ENCODE measurements around the gene MGRN1.

DNA sequence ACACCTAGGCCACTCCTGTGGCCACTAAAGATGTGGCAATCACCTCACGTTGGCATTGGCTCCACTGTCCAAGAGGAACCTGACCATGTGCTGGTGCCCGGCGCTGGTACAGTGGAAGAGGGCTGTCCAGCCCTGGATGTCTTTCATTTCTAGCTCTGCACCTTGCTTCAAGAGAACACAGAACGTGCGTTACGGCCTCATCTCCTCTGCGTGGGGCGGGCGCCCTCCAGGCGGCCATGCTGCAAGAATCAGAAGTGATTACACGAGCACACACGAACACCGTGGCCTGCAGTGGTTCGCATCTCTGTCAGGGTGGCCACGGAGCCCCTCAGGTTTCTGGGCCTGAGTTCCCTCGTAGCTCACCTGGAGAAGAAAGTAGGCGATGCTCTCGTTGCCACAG lies 102.0 kb downstream of the MGRN1 start:
- TF ChIP-seq CEBPB (IDR thresholded peaks at IDR 0.05) (no peak), EP300 (IDR thresholded peaks at IDR 0.05; ENCODE audit: borderline replicate concordance) (no peak), TAF1 (IDR thresholded peaks at IDR 0.05; ENCODE audit: low read depth) (no peak), RAD21 (IDR thresholded peaks at IDR 0.05; ENCODE audit: low read depth) (no peak), TEAD4 (IDR thresholded peaks at IDR 0.05) (no peak), ZBTB7A (IDR thresholded peaks at IDR 0.05; ENCODE audit: low read depth) (no peak), YY1 (IDR thresholded peaks at IDR 0.05; ENCODE audit: low read depth) (no peak), EGR1 (IDR thresholded peaks at IDR 0.05) (no peak), TCF12 (IDR thresholded peaks at IDR 0.05; ENCODE audit: low read depth) (no peak), NFIC (IDR thresholded peaks at IDR 0.05) (no peak)
- TF ChIP-seq, protein P1, sequence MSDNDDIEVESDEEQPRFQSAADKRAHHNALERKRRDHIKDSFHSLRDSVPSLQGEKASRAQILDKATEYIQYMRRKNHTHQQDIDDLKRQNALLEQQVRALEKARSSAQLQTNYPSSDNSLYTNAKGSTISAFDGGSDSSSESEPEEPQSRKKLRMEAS (IDR thresholded peaks at IDR 0.05) = no peak
- TF ChIP-seq, protein P2, sequence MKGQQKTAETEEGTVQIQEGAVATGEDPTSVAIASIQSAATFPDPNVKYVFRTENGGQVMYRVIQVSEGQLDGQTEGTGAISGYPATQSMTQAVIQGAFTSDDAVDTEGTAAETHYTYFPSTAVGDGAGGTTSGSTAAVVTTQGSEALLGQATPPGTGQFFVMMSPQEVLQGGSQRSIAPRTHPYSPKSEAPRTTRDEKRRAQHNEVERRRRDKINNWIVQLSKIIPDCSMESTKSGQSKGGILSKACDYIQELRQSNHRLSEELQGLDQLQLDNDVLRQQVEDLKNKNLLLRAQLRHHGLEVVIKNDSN (IDR thresholded peaks at IDR 0.05) = no peak

Measured in Ishikawa (cell line).